ENCODE measurements around the gene DPH6.

Gene DPH6

DNA sequence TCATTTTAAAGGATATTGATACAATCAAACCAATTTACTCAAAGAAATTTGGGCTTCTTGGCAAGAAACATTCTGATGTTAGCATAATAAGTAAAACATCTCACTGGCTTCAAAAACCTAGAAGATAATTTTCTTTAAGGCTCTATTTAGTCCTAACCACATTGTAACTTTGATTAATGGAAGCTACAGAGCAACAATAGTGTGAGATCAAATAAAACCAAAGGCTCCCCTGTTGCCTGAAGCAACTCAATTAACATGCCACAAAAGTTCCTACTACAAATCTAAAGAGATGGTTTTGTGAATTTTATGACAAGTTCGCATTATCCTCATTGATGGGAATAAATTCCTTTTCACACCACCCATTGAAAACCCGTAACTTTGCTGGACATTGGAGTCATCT, 5.9 kb downstream of the DPH6 start:
- Mint-ChIP-seq H3K27me3 (ENCODE audit: low read depth) (no peaks in the 10 kb centered on the region), H3K27ac (peak overlapping the region in 2 of 3 experiments; percentile 68 to 76), H3K36me3 (ENCODE audit: low read depth) (peaks cover 10% of the 10 kb centered on the region), H3K4me3 (no peak overlapping the region), H3K4me1 (peaks cover 11% of the 10 kb centered on the region), H3K9me3 (no peaks in the 10 kb centered on the region)
- TF ChIP-seq, protein P1, sequence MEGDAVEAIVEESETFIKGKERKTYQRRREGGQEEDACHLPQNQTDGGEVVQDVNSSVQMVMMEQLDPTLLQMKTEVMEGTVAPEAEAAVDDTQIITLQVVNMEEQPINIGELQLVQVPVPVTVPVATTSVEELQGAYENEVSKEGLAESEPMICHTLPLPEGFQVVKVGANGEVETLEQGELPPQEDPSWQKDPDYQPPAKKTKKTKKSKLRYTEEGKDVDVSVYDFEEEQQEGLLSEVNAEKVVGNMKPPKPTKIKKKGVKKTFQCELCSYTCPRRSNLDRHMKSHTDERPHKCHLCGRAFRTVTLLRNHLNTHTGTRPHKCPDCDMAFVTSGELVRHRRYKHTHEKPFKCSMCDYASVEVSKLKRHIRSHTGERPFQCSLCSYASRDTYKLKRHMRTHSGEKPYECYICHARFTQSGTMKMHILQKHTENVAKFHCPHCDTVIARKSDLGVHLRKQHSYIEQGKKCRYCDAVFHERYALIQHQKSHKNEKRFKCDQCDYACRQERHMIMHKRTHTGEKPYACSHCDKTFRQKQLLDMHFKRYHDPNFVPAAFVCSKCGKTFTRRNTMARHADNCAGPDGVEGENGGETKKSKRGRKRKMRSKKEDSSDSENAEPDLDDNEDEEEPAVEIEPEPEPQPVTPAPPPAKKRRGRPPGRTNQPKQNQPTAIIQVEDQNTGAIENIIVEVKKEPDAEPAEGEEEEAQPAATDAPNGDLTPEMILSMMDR (IDR thresholded peaks at IDR 0.05; ENCODE audit: unreplicated experiment in 3 of 3) = no peak

DNA sequence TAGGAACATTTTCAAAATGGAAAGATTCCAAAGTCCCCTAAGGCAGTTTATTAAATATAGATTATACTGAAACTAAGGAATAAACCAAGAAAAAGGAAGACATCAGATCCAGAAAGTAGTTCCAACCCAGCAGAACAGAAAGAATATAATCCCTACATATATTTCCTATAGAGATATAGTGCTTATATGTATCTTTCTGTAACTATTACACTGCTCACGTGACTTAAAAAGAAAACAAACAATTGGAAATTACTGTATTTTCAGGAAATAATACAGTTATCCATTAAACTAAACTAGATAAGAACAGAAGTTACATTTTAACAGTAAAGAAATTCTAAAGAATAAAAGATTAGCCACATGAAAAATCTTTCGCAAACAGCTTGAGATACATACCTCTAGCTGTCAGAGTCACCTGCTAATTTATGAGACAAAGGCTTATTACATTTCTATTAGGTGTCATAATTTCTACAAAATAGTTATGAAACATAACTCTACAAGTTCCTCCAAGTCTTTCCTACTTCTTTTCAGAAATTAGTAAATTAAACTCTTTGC, 10.5 kb downstream of the DPH6 start:
- H3K4me3 Mint-ChIP-seq = no peak overlapping the region
- peak overlapping the region; percentile 1 to 59 (median 1) for H3K27ac Mint-ChIP-seq
- no peaks in the 10 kb centered on the region for H3K27me3 Mint-ChIP-seq (ENCODE audit: low read depth)
- TF ChIP-seq, protein P1 (IDR thresholded peaks at IDR 0.05; ENCODE audit: unreplicated experiment in 3 of 3) = no peak
- no peaks in the 10 kb centered on the region for H3K4me1 Mint-ChIP-seq
- H3K9me3 Mint-ChIP-seq = no peaks in the 10 kb centered on the region
- H3K36me3 Mint-ChIP-seq (ENCODE audit: low read depth) = peaks cover 24% of the 10 kb centered on the region

DNA sequence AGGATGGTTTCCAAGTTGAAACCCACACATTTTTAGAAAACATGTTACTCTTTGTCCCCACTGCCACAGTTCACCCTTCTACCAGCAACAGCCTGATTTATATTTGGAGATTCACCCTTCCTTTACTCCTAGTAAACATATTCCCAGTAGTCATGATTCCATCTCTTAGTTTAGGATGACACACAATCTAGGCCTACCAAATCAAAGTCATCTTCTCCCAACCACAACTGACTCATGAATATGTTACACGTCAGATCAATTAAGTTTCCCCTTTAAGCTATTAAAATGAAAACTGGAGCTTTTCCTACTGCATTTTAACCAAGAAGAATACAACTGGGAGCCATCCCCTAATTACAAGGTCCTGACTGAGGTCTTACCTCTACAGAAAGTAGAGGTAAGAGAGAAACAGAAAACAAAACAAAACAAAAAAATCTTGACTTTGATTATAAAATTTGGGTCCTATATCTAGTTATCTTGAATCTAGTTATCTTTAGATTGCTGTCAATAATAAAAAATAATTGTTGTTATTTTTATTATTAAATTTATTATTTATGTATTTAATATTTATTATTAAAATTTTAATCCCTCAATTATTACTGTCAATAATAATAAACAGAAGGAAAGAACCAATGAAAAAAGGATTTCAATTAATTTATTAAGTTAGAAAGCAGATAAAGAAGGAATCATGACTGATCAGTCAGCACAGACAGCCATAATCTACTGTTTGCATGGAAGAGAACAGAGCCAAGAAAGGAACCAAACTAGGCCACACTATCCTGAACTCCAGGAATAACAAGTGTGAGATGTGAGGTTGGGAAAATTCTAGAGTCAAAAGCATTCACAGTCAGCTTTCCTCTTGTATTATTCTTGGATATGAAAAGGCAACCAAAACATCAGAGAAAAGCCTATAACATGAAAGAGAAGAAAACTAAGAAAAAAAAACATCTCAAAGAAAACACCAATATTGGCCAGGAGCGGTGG, 12.5 kb downstream of the DPH6 start:
- TF ChIP-seq, protein P1 (IDR thresholded peaks at IDR 0.05; ENCODE audit: unreplicated experiment in 3 of 3) = no peak
- Mint-ChIP-seq H3K27ac (no peak overlapping the region), H3K4me3 (no peak overlapping the region), H3K36me3 (ENCODE audit: low read depth) (peaks cover 33% of the 10 kb centered on the region), H3K4me1 (no peaks in the 10 kb centered on the region), H3K27me3 (ENCODE audit: low read depth) (no peaks in the 10 kb centered on the region), H3K9me3 (no peaks in the 10 kb centered on the region)

DNA sequence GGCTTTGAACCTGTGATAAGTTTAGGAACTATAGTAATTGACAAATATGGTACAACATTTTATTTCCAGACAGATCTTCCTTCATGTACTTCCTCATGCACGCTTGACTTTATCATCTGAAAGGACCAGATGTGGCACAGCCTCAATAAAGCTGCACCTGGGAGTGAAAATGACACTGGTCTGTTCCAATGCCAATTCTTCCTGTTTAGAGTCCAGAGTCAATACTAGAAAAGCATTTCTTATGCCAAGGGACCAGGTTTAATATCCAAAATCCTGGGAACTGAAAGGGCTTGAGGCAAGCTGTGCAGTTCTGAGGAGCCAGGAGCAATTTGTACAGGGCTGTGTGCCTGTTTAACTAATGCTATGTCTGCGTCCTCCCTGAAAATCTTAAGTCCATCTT, 15.3 kb downstream of the DPH6 start:
- H3K9me3 Mint-ChIP-seq = no peaks in the 10 kb centered on the region
- no peaks in the 10 kb centered on the region for H3K27me3 Mint-ChIP-seq (ENCODE audit: low read depth)
- TF ChIP-seq, protein P1 (IDR thresholded peaks at IDR 0.05; ENCODE audit: unreplicated experiment in 3 of 3) = no peak
- H3K36me3 Mint-ChIP-seq (ENCODE audit: low read depth) = peaks cover 33% of the 10 kb centered on the region
- H3K4me1 Mint-ChIP-seq = no peaks in the 10 kb centered on the region
- H3K27ac Mint-ChIP-seq = no peak overlapping the region
- H3K4me3 Mint-ChIP-seq = no peak overlapping the region

DNA sequence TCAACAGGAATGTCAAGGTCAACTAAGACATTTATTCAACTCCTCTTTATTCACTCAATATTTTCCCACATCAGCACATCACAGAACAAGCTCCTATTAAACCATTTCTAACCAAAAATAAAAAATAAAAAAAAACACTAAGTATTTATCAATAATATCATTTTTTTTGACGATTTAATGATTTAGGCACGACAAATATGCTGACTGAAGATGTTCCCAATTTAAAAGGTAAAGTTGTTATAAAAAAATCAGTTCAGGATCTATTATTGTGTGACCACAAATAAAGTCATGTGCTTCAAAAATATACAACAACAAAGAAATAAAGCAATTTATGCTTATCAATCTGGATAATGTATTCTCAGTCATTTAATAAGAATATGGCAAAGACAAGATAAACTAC, 16.2 kb downstream of the DPH6 start:
- H3K36me3 Mint-ChIP-seq (ENCODE audit: low read depth) = peaks cover 29% of the 10 kb centered on the region
- TF ChIP-seq, protein P1 (IDR thresholded peaks at IDR 0.05; ENCODE audit: unreplicated experiment in 3 of 3) = no peak
- no peak overlapping the region for H3K4me3 Mint-ChIP-seq
- H3K9me3 Mint-ChIP-seq = no peaks in the 10 kb centered on the region
- no peaks in the 10 kb centered on the region for H3K4me1 Mint-ChIP-seq
- no peak overlapping the region for H3K27ac Mint-ChIP-seq
- H3K27me3 Mint-ChIP-seq (ENCODE audit: low read depth) = no peaks in the 10 kb centered on the region

Data from nephron (organoid).